Effector memory CD4-positive, alpha-beta T cell (primary cell): ENCODE measurements around the gene SLX4IP.
"Not testable (repeated sequence)": the region's sequence is repeated elsewhere in the genome, so short reads cannot be mapped to it uniquely, and the experiment has no call there.

Experiments used
- DNase-seq, 3 donors: peaks; one replicate each; pipeline ENCODE4 v3.0.0-alpha.2; 2020
- H3K27ac ChIP-seq: 2 replicates; pipeline ENCODE4 v1.7.0; 2013; ENCODE audit warnings: mild to moderate bottlenecking, low read length, moderate library complexity; ENCODE audit not compliant: insufficient read depth, poor library complexity, severe bottlenecking
- H3K27me3 ChIP-seq: replicated peaks from 2 replicates; pipeline ENCODE4 v1.7.0; 2013; ENCODE audit warnings: mild to moderate bottlenecking, low read length; ENCODE audit not compliant: insufficient read depth, control insufficient read depth, poor library complexity, severe bottlenecking
- H3K36me3 ChIP-seq: 2 replicates; pipeline ENCODE4 v1.7.0; 2013; ENCODE audit warnings: mild to moderate bottlenecking, low read length, moderate library complexity; ENCODE audit not compliant: control insufficient read depth, insufficient read depth
- H3K4me1 ChIP-seq: 2 replicates; pipeline ENCODE4 v1.7.0; 2013; ENCODE audit warnings: low read length, mild to moderate bottlenecking; ENCODE audit not compliant: control insufficient read depth, insufficient read depth, poor library complexity, severe bottlenecking
- H3K4me3 ChIP-seq: 2 replicates; pipeline ENCODE4 v1.7.0; 2013; ENCODE audit warnings: low read length, low read depth, mild to moderate bottlenecking; ENCODE audit not compliant: insufficient read depth, poor library complexity, severe bottlenecking
- H3K9me3 ChIP-seq: 2 replicates; pipeline ENCODE4 v1.7.0; 2013; ENCODE audit warnings: mild to moderate bottlenecking, low read length, moderate library complexity; ENCODE audit not compliant: control insufficient read depth

Gene SLX4IP

GRCh38 chr20:10577648-10578047 lies 142.5 kb downstream of the SLX4IP start:
- no peaks in the 10 kb centered on the region for H3K4me1 ChIP-seq
- H3K4me3 ChIP-seq, result no peak overlapping the region
- H3K36me3 ChIP-seq, result no peaks in the 10 kb centered on the region
- no peaks in the 10 kb centered on the region for H3K27me3 ChIP-seq
- DNase-seq, result no peak
- no peak overlapping the region for H3K27ac ChIP-seq
- no peaks in the 10 kb centered on the region for H3K9me3 ChIP-seq

GRCh38 chr20:10578607-10579006 lies 143.5 kb downstream of the SLX4IP start:
- no peak for DNase-seq
- Histone ChIP-seq H3K27ac (no peak overlapping the region), H3K27me3 (no peaks in the 10 kb centered on the region), H3K4me1 (no peaks in the 10 kb centered on the region), H3K36me3 (no peaks in the 10 kb centered on the region), H3K9me3 (no peaks in the 10 kb centered on the region), H3K4me3 (no peak overlapping the region)

- H3K27me3 ChIP-seq, result no peaks in the 10 kb centered on the region
- no peak for DNase-seq
- no peak overlapping the region for H3K4me3 ChIP-seq
- no peaks in the 10 kb centered on the region for H3K4me1 ChIP-seq
- no peaks in the 10 kb centered on the region for H3K36me3 ChIP-seq
- H3K9me3 ChIP-seq, result no peaks in the 10 kb centered on the region
- H3K27ac ChIP-seq, result no peak overlapping the region
These were observed 144.8 kb downstream of the SLX4IP start for GRCh38 chr20:10579942-10580341.

- Histone ChIP-seq H3K4me3 (no peak overlapping the region), H3K27me3 (no peaks in the 10 kb centered on the region), H3K27ac (no peak overlapping the region), H3K36me3 (no peaks in the 10 kb centered on the region), H3K9me3 (no peaks in the 10 kb centered on the region), H3K4me1 (no peaks in the 10 kb centered on the region)
- DNase-seq, result no peak
These were observed 145.6 kb downstream of the SLX4IP start for GRCh38 chr20:10580700-10581099.

- DNase-seq, result no peak
- Histone ChIP-seq H3K36me3 (no peaks in the 10 kb centered on the region), H3K4me1 (no peaks in the 10 kb centered on the region), H3K27ac (no peak overlapping the region), H3K4me3 (no peak overlapping the region), H3K9me3 (no peaks in the 10 kb centered on the region), H3K27me3 (no peaks in the 10 kb centered on the region)
These were observed 146.7 kb downstream of the SLX4IP start for GRCh38 chr20:10581823-10582222.

- no peaks in the 10 kb centered on the region for H3K9me3 ChIP-seq
- H3K36me3 ChIP-seq, result no peaks in the 10 kb centered on the region
- no peak for DNase-seq
- H3K4me1 ChIP-seq, result no peaks in the 10 kb centered on the region
- no peak overlapping the region for H3K4me3 ChIP-seq
- no peak overlapping the region for H3K27ac ChIP-seq
- no peaks in the 10 kb centered on the region for H3K27me3 ChIP-seq
These were observed 149.3 kb downstream of the SLX4IP start for GRCh38 chr20:10584371-10584770.

GRCh38 chr20:10585308-10585707 lies 150.2 kb downstream of the SLX4IP start:
- DNase-seq, result no peak

GRCh38 chr20:10586296-10586695 lies 151.2 kb downstream of the SLX4IP start:
- no peak for DNase-seq
- no peaks in the 10 kb centered on the region for H3K4me1 ChIP-seq
- H3K27ac ChIP-seq, result no peak overlapping the region
- H3K27me3 ChIP-seq, result no peaks in the 10 kb centered on the region
- H3K4me3 ChIP-seq, result no peak overlapping the region
- no peaks in the 10 kb centered on the region for H3K36me3 ChIP-seq
- H3K9me3 ChIP-seq, result no peaks in the 10 kb centered on the region

More at GRCh38 chr20:10585308-10585707, 150.2 kb downstream of the SLX4IP start:
- Histone ChIP-seq H3K9me3 (no peaks in the 10 kb centered on the region), H3K4me1 (no peaks in the 10 kb centered on the region), H3K36me3 (no peaks in the 10 kb centered on the region), H3K4me3 (no peak overlapping the region), H3K27me3 (no peaks in the 10 kb centered on the region), H3K27ac (no peak overlapping the region)

- DNase-seq, H3K4me1 ChIP-seq, H3K36me3 ChIP-seq, H3K9me3 ChIP-seq, H3K4me3 ChIP-seq, H3K27me3 ChIP-seq, H3K27ac ChIP-seq: not testable (repeated sequence)
These were observed 155.3 kb downstream of the SLX4IP start for GRCh38 chr20:10590446-10590845.

GRCh38 chr20:10590950-10591671 lies 156.0 kb downstream of the SLX4IP start:
- Histone ChIP-seq H3K36me3 (no peaks in the 10 kb centered on the region), H3K4me1 (no peaks in the 10 kb centered on the region), H3K4me3 (no peak overlapping the region), H3K9me3 (no peaks in the 10 kb centered on the region), H3K27ac (no peak overlapping the region), H3K27me3 (no peaks in the 10 kb centered on the region)
- no peak for DNase-seq
